HG03469 (cell line): ENCODE measurements around the gene LIG1.
A peak's percentile ranks its signal among the peaks of the same experiment; 100 is the strongest.

Experiments used
- ATAC-seq: cut with Tn5 transposase; IDR thresholded peaks from one replicate; pipeline ENCODE4 v1.9.1; 2021; ENCODE audit warnings: mild to moderate bottlenecking, moderate library complexity, moderate number of reproducible peaks; ENCODE audit not compliant: unreplicated experiment

Gene LIG1

GRCh38 chr19:48169939-48170803, at the start of gene LIG1, which contains the start of gene ZSWIM9:
Gene LIG1, minus strand, starts transcription at chr19:48170344. Its CDS starts 4,778 bp downstream, at chr19:48165566.
Gene ZSWIM9, plus strand, starts transcription at chr19:48170680. Its CDS starts 1,123 bp downstream, at chr19:48171803.
- peak; percentile 54 for ATAC-seq

GRCh38 chr19:48218997-48219396, 48.9 kb upstream of the LIG1 start:
- ATAC-seq: no peak

- ATAC-seq: no peak
Measured at GRCh38 chr19:48216933-48217332, 46.8 kb upstream of the LIG1 start.

GRCh38 chr19:48213959-48214358, 43.8 kb upstream of the LIG1 start:
- no peak for ATAC-seq

GRCh38 chr19:48210005-48210404, 39.9 kb upstream of the LIG1 start:
- no peak for ATAC-seq

- no peak for ATAC-seq
Measured at GRCh38 chr19:48206397-48207093, 36.4 kb upstream of the LIG1 start.

GRCh38 chr19:48203794-48204628, 33.9 kb upstream of the LIG1 start:
- ATAC-seq: peak; percentile 56

GRCh38 chr19:48203222-48203793, 33.2 kb upstream of the LIG1 start:
- ATAC-seq: no peak

- ATAC-seq: no peak
Measured at GRCh38 chr19:48196933-48197665, 27.0 kb upstream of the LIG1 start.

- no peak for ATAC-seq
Measured at GRCh38 chr19:48196321-48196763, 26.2 kb upstream of the LIG1 start.

GRCh38 chr19:48194844-48195830, 25.0 kb upstream of the LIG1 start:
- ATAC-seq: no peak

GRCh38 chr19:48194041-48194843, 24.1 kb upstream of the LIG1 start:
- ATAC-seq: no peak

- no peak for ATAC-seq
Measured at GRCh38 chr19:48192750-48193149, 22.6 kb upstream of the LIG1 start.

GRCh38 chr19:48190885-48191284, 20.7 kb upstream of the LIG1 start:
- ATAC-seq: no peak

GRCh38 chr19:48190288-48190884, 20.2 kb upstream of the LIG1 start:
- no peak for ATAC-seq

- no peak for ATAC-seq
Measured at GRCh38 chr19:48186541-48186991, 16.4 kb upstream of the LIG1 start.

GRCh38 chr19:48186015-48186414, 15.9 kb upstream of the LIG1 start:
- ATAC-seq: no peak
